WTC11 (cell line): ENCODE data around the gene RUSF1. TPM values are rescaled to one million over a fixed set of nuclear protein-coding genes. Genes with fewer than 3 reads are reported as not detected.

Experiments
- ATAC-seq: fragments of 200-7000 bp; cut with Tn5 transposase; 2 replicates; pipeline ENCODE4 v1.10.0; 2021; ENCODE audit warnings: mild to moderate bottlenecking, moderate library complexity
- CTCF ChIA-PET: fragments of 300-600 bp; sonication (Branson Sonifier 250); formaldehyde crosslinking; loops from one replicate; lab custom pipeline; 2021; ENCODE audit warnings: antibody characterized with exemption; lab: Charles Lee
- POLR2A ChIA-PET: fragments of 350-600 bp; sonication (Branson Sonifier 250); formaldehyde crosslinking; loops from one replicate; lab custom pipeline; 2021; ENCODE audit warnings: antibody characterized with exemption; lab: Charles Lee
- DNase-seq: peaks from one replicate; pipeline ENCODE4 v3.0.0; 2021; ENCODE audit warnings: low spot score
- H3K27ac Mint-ChIP-seq: 2 replicates; pipeline ENCODE4 v1.8.0; 2021; ENCODE audit warnings: mixed read lengths
- H3K27me3 Mint-ChIP-seq: 2 replicates; pipeline ENCODE4 v1.8.0; 2021; ENCODE audit warnings: low read depth, mild to moderate bottlenecking, moderate library complexity, mixed read lengths
- H3K36me3 Mint-ChIP-seq: 2 replicates; pipeline ENCODE4 v1.8.0; 2021; ENCODE audit warnings: mixed read lengths
- H3K4me1 Mint-ChIP-seq: 2 replicates; pipeline ENCODE4 v1.8.0; 2022; ENCODE audit warnings: mixed read lengths
- H3K4me3 Mint-ChIP-seq: 2 replicates; pipeline ENCODE4 v1.8.0; 2021; ENCODE audit warnings: mild to moderate bottlenecking, moderate library complexity, mixed read lengths
- H3K9me3 Mint-ChIP-seq: 2 replicates; pipeline ENCODE4 v1.8.0; 2021; ENCODE audit warnings: mixed read lengths
- E2F1 ChIP-seq: sonication (generic); formaldehyde crosslinking; IDR thresholded peaks from 2 replicates; pipeline ENCODE4 v1.8.0; 2022; ENCODE audit warnings: mild to moderate bottlenecking, missing genetic modification reagents
- E2F5 ChIP-seq: sonication (generic); formaldehyde crosslinking; IDR thresholded peaks from 2 replicates; pipeline ENCODE4 v1.8.1; 2022; ENCODE audit warnings: mild to moderate bottlenecking, moderate library complexity, missing genetic modification reagents
- FOXJ3 ChIP-seq: sonication (generic); formaldehyde crosslinking; IDR thresholded peaks from 2 replicates; pipeline ENCODE4 v1.9.0; 2021; ENCODE audit warnings: missing genetic modification reagents, mild to moderate bottlenecking, borderline replicate concordance
- GABPB1 ChIP-seq: sonication (generic); formaldehyde crosslinking; IDR thresholded peaks from 2 replicates; pipeline ENCODE4 v1.8.1; 2023; ENCODE audit warnings: mild to moderate bottlenecking, missing genetic modification reagents
- GTF2I ChIP-seq: fragments of 250-450 bp; sonication (Bioruptor Pico); conservative IDR thresholded peaks from 2 replicates; pipeline ENCODE4 v1.4.0; 2021; ENCODE audit warnings: mild to moderate bottlenecking
- PREB ChIP-seq: sonication (generic); formaldehyde crosslinking; IDR thresholded peaks from 2 replicates; pipeline ENCODE4 v1.8.1; 2022; ENCODE audit warnings: mild to moderate bottlenecking, missing genetic modification reagents, moderate library complexity, borderline replicate concordance
- PRRX2 ChIP-seq: fragments of 250-450 bp; sonication (Bioruptor Pico); IDR thresholded peaks from 2 replicates; pipeline ENCODE4 v1.8.0; 2021; ENCODE audit warnings: mild to moderate bottlenecking
- SP1 ChIP-seq: sonication (generic); formaldehyde crosslinking; conservative IDR thresholded peaks from 2 replicates; pipeline ENCODE4 v1.8.1; 2022; ENCODE audit warnings: missing genetic modification reagents
- STAT6 ChIP-seq: sonication (generic); formaldehyde crosslinking; conservative IDR thresholded peaks from 2 replicates; pipeline ENCODE4 v1.8.1; 2023; ENCODE audit warnings: mild to moderate bottlenecking, low read depth, missing genetic modification reagents, moderate library complexity
- TEAD1 ChIP-seq: sonication (generic); formaldehyde crosslinking; IDR thresholded peaks from 2 replicates; pipeline ENCODE4 v1.8.0; 2022; ENCODE audit warnings: mild to moderate bottlenecking, missing genetic modification reagents
- TEAD4 ChIP-seq: sonication (generic); formaldehyde crosslinking; IDR thresholded peaks from 2 replicates; pipeline ENCODE4 v1.8.0; 2022; ENCODE audit warnings: mild to moderate bottlenecking, missing genetic modification reagents
- USF1 ChIP-seq: sonication (generic); formaldehyde crosslinking; IDR thresholded peaks from 2 replicates; pipeline ENCODE4 v1.8.0; 2022; ENCODE audit warnings: mild to moderate bottlenecking, missing genetic modification reagents
- USF2 ChIP-seq: sonication (generic); formaldehyde crosslinking; IDR thresholded peaks from 2 replicates; pipeline ENCODE4 v1.8.1; 2023; ENCODE audit warnings: mild to moderate bottlenecking, missing genetic modification reagents, moderate library complexity
- ZBTB43 ChIP-seq: sonication (generic); formaldehyde crosslinking; IDR thresholded peaks from 2 replicates; pipeline ENCODE4 v1.8.1; 2023; ENCODE audit warnings: mild to moderate bottlenecking, missing genetic modification reagents
- ZNF263 ChIP-seq: sonication (generic); formaldehyde crosslinking; IDR thresholded peaks from 2 replicates; pipeline ENCODE4 v1.8.1; 2022; ENCODE audit warnings: low read depth, mild to moderate bottlenecking, moderate library complexity, missing genetic modification reagents
- ZNF416 ChIP-seq: fragments of 250-450 bp; sonication (Bioruptor Pico); IDR thresholded peaks from 2 replicates; pipeline ENCODE4 v1.9.0; 2021; ENCODE audit warnings: mild to moderate bottlenecking, inconsistent platforms
- ZNF512 ChIP-seq: sonication (generic); formaldehyde crosslinking; IDR thresholded peaks from 2 replicates; pipeline ENCODE4 v1.8.1; 2022; ENCODE audit warnings: missing genetic modification reagents, borderline replicate concordance
- ZNF532 ChIP-seq: fragments of 250-450 bp; sonication (Bioruptor Pico); IDR thresholded peaks from 2 replicates; pipeline ENCODE4 v1.9.0; 2021; ENCODE audit warnings: mild to moderate bottlenecking, borderline replicate concordance
- total RNA-seq: library from RNA; stranded (reverse); gene quantifications from 3 replicates; pipeline ENCODE4 v1.2.3, GENCODE V29; 2021

Gene RUSF1
- total RNA-seq, 1 experiment from 2014 or later = 35.9 TPM

- POLR2A ChIA-PET = no interaction called here
- Mint-ChIP-seq H3K4me1 (peaks cover 2% of the 10 kb centered on the region; the same call in 1 of the 2 replicates), H3K27me3 (no peaks in the 10 kb centered on the region; the same call in none of the 2 replicates), H3K36me3 (peaks cover 15% of the 10 kb centered on the region; the same call in 1 of the 2 replicates), H3K9me3 (no peaks in the 10 kb centered on the region), H3K27ac (no peak overlapping the region), H3K4me3 (no peak overlapping the region)
- TF ChIP-seq STAT6 (CRISPR knock-in tag) (no peak), ZNF263 (no peak), PREB (CRISPR knock-in tag) (no peak), SP1 (CRISPR knock-in tag) (no peak), ZNF416 (CRISPR knock-in tag) (no peak), E2F5 (CRISPR knock-in tag) (no peak), GABPB1 (CRISPR knock-in tag) (no peak), ZNF512 (CRISPR knock-in tag) (no peak), USF2 (CRISPR knock-in tag) (no peak), PRRX2 (no peak), GTF2I (CRISPR knock-in tag) (no peak), ZNF532 (no peak), TEAD1 (CRISPR knock-in tag) (no peak), FOXJ3 (no peak), USF1 (no peak), E2F1 (CRISPR knock-in tag) (no peak), TEAD4 (CRISPR knock-in tag) (no peak), ZBTB43 (no peak)
- ATAC-seq (no peak), DNase-seq (no peak)
- CTCF ChIA-PET = no interaction called here
Observed at GRCh38 chr16:31464781-31465260, 43.4 kb downstream of the RUSF1 start.
